WI38 (cell line): ENCODE results near the gene APH1A.

Experiments
- H3K4me3 ChIP-seq: 2 replicates; pipeline ENCODE4 v1.5.1; 2011; ENCODE audit warnings: low read depth, mild to moderate bottlenecking, control low read depth, low read length
- CTCF ChIP-seq: IDR thresholded peaks from 2 replicates; pipeline ENCODE4 v1.5.1; 2012; ENCODE audit warnings: low read depth, mild to moderate bottlenecking, control low read depth, low read length

APH1A gene

GRCh38 chr1:150281758-150282557, 13.1 kb upstream of the APH1A start, which contains the start of gene CIART:
Gene CIART (plus strand): TSS chr1:150282554. CDS start chr1:150283268, 714 bp downstream.
- H3K4me3 ChIP-seq = peak within 1 kb of the TSS; percentile 61
- no peak for TF ChIP-seq CTCF

DNA sequence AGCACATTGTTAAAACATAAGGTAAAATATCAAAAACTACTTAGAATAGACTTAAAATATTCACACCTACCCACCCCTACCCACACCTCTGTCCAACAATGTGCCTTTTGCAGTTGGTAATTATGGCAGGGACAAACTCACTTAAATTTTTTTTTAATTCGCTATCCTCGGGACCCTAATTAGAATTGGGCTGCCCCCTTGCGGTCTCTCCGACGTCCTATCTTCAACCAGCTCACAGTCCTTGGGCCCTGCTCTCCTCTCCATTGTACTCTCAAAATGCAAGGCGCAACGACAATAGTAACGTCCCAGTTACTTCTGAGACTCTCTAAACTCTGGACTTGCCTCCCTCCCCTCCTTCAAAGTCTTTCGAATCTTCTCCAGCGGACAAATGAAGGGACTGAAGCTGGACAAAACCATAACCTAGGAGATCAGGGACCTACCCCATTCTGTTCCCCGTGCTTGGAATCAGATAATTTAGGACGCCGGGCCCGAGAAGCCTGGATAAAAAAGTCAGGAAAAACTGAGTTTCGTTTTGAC, 12.5 kb upstream of the APH1A start:
- TF ChIP-seq CTCF = peak; percentile 31
- peak overlapping the region; percentile 55 for H3K4me3 ChIP-seq

DNA sequence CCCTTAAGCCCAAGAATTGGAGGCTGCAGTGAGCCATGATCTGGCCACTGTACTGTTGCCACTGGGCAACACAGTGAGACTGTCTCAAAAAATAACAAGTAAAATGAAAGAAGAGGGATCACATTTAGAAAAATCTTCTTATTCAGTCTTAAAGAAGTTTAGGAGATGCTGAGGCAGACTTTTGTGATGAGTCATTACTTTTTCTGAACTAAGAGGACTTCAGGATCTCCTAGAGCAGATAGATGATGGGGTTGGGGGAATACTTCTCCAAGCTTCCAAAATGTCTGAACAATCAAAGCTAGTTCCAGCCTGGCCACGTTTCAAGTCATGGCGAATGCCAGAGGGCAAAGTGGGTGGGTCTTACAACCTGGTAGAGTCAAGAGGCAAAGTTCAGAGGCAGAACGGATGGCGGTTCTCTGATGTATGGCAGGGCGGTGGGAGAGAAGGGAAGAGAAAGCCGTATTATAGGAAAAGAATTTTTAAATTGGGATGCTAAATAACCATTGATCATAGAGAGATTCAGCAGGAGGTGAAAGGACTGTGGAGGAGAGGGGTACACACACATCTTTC, 11.4 kb upstream of the APH1A start:
- no peak for TF ChIP-seq CTCF
- H3K4me3 ChIP-seq = no peak overlapping the region

DNA sequence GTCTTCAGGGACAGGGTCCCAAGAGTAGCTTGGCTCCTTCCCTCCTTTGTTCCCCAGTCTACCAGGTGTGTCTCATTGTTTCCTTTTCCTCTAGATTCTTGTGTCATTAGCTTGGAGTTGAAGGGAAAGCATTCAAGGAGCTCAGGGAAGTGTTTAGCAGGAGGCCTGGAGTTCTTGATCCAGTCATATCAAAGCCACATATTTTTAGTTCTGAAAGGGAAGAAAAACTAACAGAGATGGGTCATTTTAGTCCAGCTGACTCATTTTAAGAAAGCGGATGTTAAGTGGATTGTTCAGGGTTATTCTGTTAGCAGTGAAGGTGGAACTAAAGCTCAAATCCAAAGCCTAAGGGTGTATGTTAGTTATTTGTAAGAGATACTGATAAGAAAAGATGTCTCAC, 4.5 kb upstream of the APH1A start:
- peak overlapping the region; percentile 64 for H3K4me3 ChIP-seq

GRCh38 chr1:150271291-150271959, 2.6 kb upstream of the APH1A start:
- no peak for TF ChIP-seq CTCF
- no peak overlapping the region for H3K4me3 ChIP-seq

More for the DNA sequence above, 4.5 kb upstream of the APH1A start:
- TF ChIP-seq CTCF = no peak

GRCh38 chr1:150269451-150269850, 635 bp upstream of the APH1A start:
- TF ChIP-seq CTCF = no peak
- H3K4me3 ChIP-seq = peak overlapping the region; percentile 98
